Endothelial cell of umbilical vein (primary cell): ENCODE results near the gene LMBR1L. TPM values are rescaled to one million over a fixed set of nuclear protein-coding genes. Genes with fewer than 3 reads are reported as not detected.

Experiments
- BruUV-seq: library from RNA; stranded (reverse); fragments of 400-500 nt; replicated peaks from 2 replicates; lab custom pipeline; 2021; lab: Mats Ljungman, UMichigan
- CTCF ChIA-PET: fragments of 300-600, 350-600 bp; sonication (Branson Sonifier 250); formaldehyde crosslinking; loops from one replicate; lab custom pipeline; 2021; ENCODE audit warnings: antibody characterized with exemption, inconsistent platforms; lab: Charles Lee
- POLR2A ChIA-PET: fragments of 300-600, 350-600 bp; sonication (Branson Sonifier 250); formaldehyde crosslinking; loops from one replicate; lab custom pipeline; 2021; ENCODE audit warnings: antibody characterized with exemption, inconsistent platforms; lab: Charles Lee
- DNase-seq: peaks from one replicate; pipeline ENCODE4 v3.0.0-alpha.2; 2011; ENCODE audit warnings: low read depth, low spot score
- FAIRE-seq: peaks from 2 replicates; lab custom pipeline; 2011; peaks lifted over from hg19 to GRCh38; lab: Jason Lieb, UNC
- H2AFZ ChIP-seq: 2 replicates; pipeline ENCODE4 v1.6.0; 2012; ENCODE audit warnings: low read depth, low read length, control low read depth, inconsistent platforms
- H3K27ac ChIP-seq: 2 replicates; pipeline ENCODE4 v1.5.1; 2011; ENCODE audit warnings: low read depth, mild to moderate bottlenecking, control low read depth, low read length, moderate library complexity; ENCODE audit not compliant: insufficient read depth
- H3K27me3 ChIP-seq, 2 experiments: 2 replicates each; pipeline versions ENCODE4 v1.6.0 to v1.6.1; 2011; ENCODE audit warnings: low read length in 2 of 2, mixed read lengths in 1 of 2; ENCODE audit not compliant: control insufficient read depth in 2 of 2, insufficient read depth in 2 of 2
- H3K36me3 ChIP-seq, 2 experiments: 2 replicates in 1 of 2; 3 replicates in 1 of 2; pipeline ENCODE4 v1.5.1; 2011; ENCODE audit warnings: low read length in 2 of 2, mild to moderate bottlenecking in 1 of 2, moderate library complexity in 1 of 2; ENCODE audit not compliant: control insufficient read depth in 2 of 2, insufficient read depth in 2 of 2; ENCODE audit errors: extremely low read depth in 1 of 2
- H3K4me1 ChIP-seq: 3 replicates; pipeline ENCODE4 v1.5.1; 2011; ENCODE audit warnings: mild to moderate bottlenecking, low read length; ENCODE audit not compliant: control insufficient read depth, insufficient read depth; ENCODE audit errors: extremely low read depth
- H3K4me2 ChIP-seq: 2 replicates; pipeline ENCODE4 v1.6.1; 2011; ENCODE audit warnings: low read length, control low read depth, mixed read lengths; ENCODE audit not compliant: insufficient read depth
- H3K4me3 ChIP-seq, 3 experiments: fragments of 200-600 bp in 1 of 3; sonication (generic), shearing (Covaris generic) in 1 of 3; replicated peaks in 1 of 3; 2 replicates each; pipeline ENCODE4 v1.5.1; 2011 to 2016; ENCODE audit warnings: control low read depth in 3 of 3, low read length in 3 of 3, mild to moderate bottlenecking in 2 of 3, inconsistent platforms in 1 of 3, low read depth in 1 of 3, moderate library complexity in 1 of 3; ENCODE audit not compliant: insufficient read depth in 1 of 3
- H3K79me2 ChIP-seq: 2 replicates; pipeline ENCODE4 v1.6.0; 2012; ENCODE audit warnings: low read length, inconsistent platforms; ENCODE audit not compliant: control insufficient read depth, insufficient read depth
- H3K9ac ChIP-seq: replicated peaks from 2 replicates; pipeline ENCODE3; 2011; ENCODE audit warnings: low read length, control low read depth; ENCODE audit not compliant: insufficient read depth; ENCODE audit errors: extremely low read depth
- H3K9me1 ChIP-seq: replicated peaks from 3 replicates; pipeline ENCODE4 v1.6.0; 2011; ENCODE audit warnings: mild to moderate bottlenecking, low read length; ENCODE audit not compliant: control insufficient read depth, insufficient read depth; ENCODE audit errors: extremely low read depth
- H3K9me3 ChIP-seq: replicated peaks from 2 replicates; pipeline ENCODE4 v1.5.1; 2012; ENCODE audit warnings: low read length, inconsistent platforms; ENCODE audit not compliant: control insufficient read depth, insufficient read depth
- H4K20me1 ChIP-seq: replicated peaks from 2 replicates; pipeline ENCODE3; 2011; ENCODE audit warnings: mild to moderate bottlenecking, low read length; ENCODE audit not compliant: control insufficient read depth, insufficient read depth; ENCODE audit errors: extremely low read depth
- CTCF ChIP-seq, 2 donors: IDR thresholded peaks; 1 replicate in 1 of 2; 2 replicates in 1 of 2; pipeline ENCODE4 v1.5.1; 2011; ENCODE audit warnings: low read length in 2 of 2, mild to moderate bottlenecking in 2 of 2, moderate library complexity in 2 of 2, control low read depth in 1 of 2, inconsistent platforms in 1 of 2, low read depth in 1 of 2; ENCODE audit not compliant: insufficient read depth in 1 of 2; ENCODE audit errors: extremely low read depth in 1 of 2
- EZH2 ChIP-seq: IDR thresholded peaks from 2 replicates; pipeline ENCODE4 v1.6.1; 2012; ENCODE audit warnings: borderline replicate concordance, low read depth, mild to moderate bottlenecking, moderate library complexity, low read length, inconsistent platforms; ENCODE audit not compliant: severe bottlenecking
- FOS ChIP-seq: IDR thresholded peaks from 2 replicates; pipeline ENCODE4 v1.6.1; 2011; ENCODE audit warnings: mild to moderate bottlenecking, low read length, moderate library complexity, borderline replicate concordance; ENCODE audit not compliant: insufficient read depth
- GATA2 ChIP-seq: IDR thresholded peaks from 2 replicates; pipeline ENCODE4 v1.7.0; 2011; ENCODE audit warnings: low read depth, mild to moderate bottlenecking, moderate library complexity, mixed read lengths, low read length; ENCODE audit not compliant: insufficient read length, insufficient read depth
- JUN ChIP-seq: IDR thresholded peaks from 2 replicates; pipeline ENCODE4 v1.6.1; 2011; ENCODE audit warnings: borderline replicate concordance, low read depth; ENCODE audit not compliant: insufficient read length, insufficient read depth
- MAX ChIP-seq: IDR thresholded peaks from 2 replicates; pipeline ENCODE4 v1.6.1; 2011; ENCODE audit not compliant: insufficient read depth, insufficient read length
- POLR2A ChIP-seq: IDR thresholded peaks from 2 replicates; pipeline ENCODE4 v1.6.1; 2012; ENCODE audit warnings: low read depth, mild to moderate bottlenecking, control low read depth, low read length
- POLR2AphosphoS5 ChIP-seq: IDR thresholded peaks from 2 replicates; pipeline ENCODE4 v1.6.1; 2012; ENCODE audit warnings: low read depth, mild to moderate bottlenecking, control low read depth, low read length, moderate library complexity; ENCODE audit not compliant: insufficient read depth
- dilution Hi-C: fragments of 300-500 bp; cut with MboI; formaldehyde crosslinking; loops from one replicate; pipeline ENCODE4 v1.15.0; 2019; ENCODE audit warnings: low sequenced_read_pairs; ENCODE audit not compliant: extremely low pct_ligation_motif_present
- intact Hi-C: fragments of 100-400 bp; cut with micrococcal nuclease; formaldehyde crosslinking; loops from one replicate; pipeline ENCODE4 v1.10.0; 2022
- polyA plus RNA-seq, 4 experiments: library from polyadenylated mRNA; depleted of rRNA in 3 of 4; stranded (reverse) in 3 of 4; unstranded in 1 of 4; fragments of >200 nt; gene quantifications; 2 replicates each; pipeline versions ENCODE4 v1.2.1 to v1.2.3, GENCODE V29; 2011 to 2012; ENCODE audit warnings: missing spikeins in 1 of 4
- total RNA-seq: library from RNA; stranded (reverse); gene quantifications from 2 replicates; pipeline ENCODE4 v1.2.3, GENCODE V29; 2021

Gene LMBR1L
- total and polyA plus RNA-seq, 2 donors (not counting 3 experiments of a cell fraction or from before 2014, with no cell fraction given): 78.3 to 106 TPM

DNA sequence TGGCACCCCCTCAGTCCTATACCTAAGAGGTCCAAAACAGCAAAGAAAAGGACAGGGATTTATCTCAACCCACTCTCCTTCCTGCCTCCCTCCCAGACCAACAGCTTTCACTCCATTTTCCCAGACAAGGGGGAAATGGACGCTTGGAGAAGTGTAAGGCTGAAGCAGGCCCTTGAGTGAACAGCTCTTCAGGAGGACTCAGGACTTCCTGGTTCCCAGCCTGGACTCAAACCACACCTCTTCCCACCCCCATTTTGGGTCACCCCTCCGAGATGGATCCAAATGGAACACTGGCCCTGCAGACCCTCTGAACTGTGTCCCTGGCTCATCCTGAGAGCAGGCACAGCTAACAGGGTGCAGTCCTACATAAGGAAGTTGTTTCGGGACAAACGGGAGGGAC lies 52.8 kb downstream of the LMBR1L start:
- no TSS peak for BruUV-seq
- dilution Hi-C loops (no loop called here), intact Hi-C loops (no loop called here)
- TF ChIP-seq EZH2 (no peak), CTCF (IDR thresholded peaks at IDR 0.05; ENCODE audit: extremely low read depth in 1 of 2, insufficient read depth in 1 of 2, low read depth in 1 of 2, low read length in 2 of 2) (no peak), POLR2AphosphoS5 (no peak), POLR2A (no peak), JUN (no peak), GATA2 (no peak), MAX (no peak), FOS (no peak)
- H3K4me1 ChIP-seq: peaks cover 39% of the 10 kb centered on the region
- peaks cover 80% of the 10 kb centered on the region for H3K79me2 ChIP-seq
- ChIA-PET POLR2A (interaction anchor here (0.6 to 2.2 kb wide), 4 partner anchors 12 to 136 kb away, joined by 3 to 6 read pairs (median 4); partner anchors contain the start of genes RHEBL1 and TUBA1B), CTCF (interaction anchor here (1.2 to 3.1 kb wide), 6 partner anchors 9 to 63 kb away, joined by 3 to 10 read pairs (median 6); partner anchors contain the start of gene LMBR1L)
- peak; percentile 81 for FAIRE-seq
- no peak overlapping the region for H2AFZ ChIP-seq
- peak overlapping the region; percentile 73 to 97 (median 77) for H3K4me3 ChIP-seq
- H3K27me3 ChIP-seq: no peaks in the 10 kb centered on the region
- DNase-seq: peak; percentile 40
- peak overlapping the region; percentile 96 for H3K4me2 ChIP-seq
- H3K9me1 ChIP-seq: no peaks in the 10 kb centered on the region
- no peaks in the 10 kb centered on the region for H3K9me3 ChIP-seq
- peaks cover 7% of the 10 kb centered on the region for H4K20me1 ChIP-seq
- H3K9ac ChIP-seq: peak overlapping the region; percentile 47
- peaks cover 18 to 23% of the 10 kb centered on the region in 2 experiments for H3K36me3 ChIP-seq
- H3K27ac ChIP-seq: no peak overlapping the region
